Myocyte (in vitro differentiated cells): Measurements from ENCODE around the gene KLHL35. TPM values are rescaled to one million over a fixed set of nuclear protein-coding genes. Genes with fewer than 3 reads are reported as not detected.
"Not testable (repeated sequence)": the region's sequence is repeated elsewhere in the genome, so short reads cannot be mapped to it uniquely, and the experiment has no call there.

Experiments used
- DNase-seq: peaks from one replicate; pipeline ENCODE4 v3.0.0-alpha.2; 2012; ENCODE audit warnings: low read depth
- total RNA-seq: library from RNA; depleted of rRNA; stranded (reverse); fragments of >200 nt; gene quantifications from 2 replicates; pipeline ENCODE4 v1.2.3, GENCODE V29; 2014

KLHL35 gene
- total RNA-seq, 1 donor from 2014 or later: 2.6 TPM

GRCh38 chr11:75427181-75427580 is 5.8 kb downstream of the KLHL35 start:
- no peak for DNase-seq

GRCh38 chr11:75426720-75427086 is 6.3 kb downstream of the KLHL35 start:
- DNase-seq: no peak

GRCh38 chr11:75425422-75425821 is 7.6 kb downstream of the KLHL35 start:
- no peak for DNase-seq

- DNase-seq: peak; percentile 82
Measured at GRCh38 chr11:75424396-75424795, 8.6 kb downstream of the KLHL35 start.

GRCh38 chr11:75423721-75424120 is 9.3 kb downstream of the KLHL35 start:
- no peak for DNase-seq

- no peak for DNase-seq
Measured at GRCh38 chr11:75422248-75423231, 10.5 kb downstream of the KLHL35 start.

GRCh38 chr11:75421902-75422247 is 11.1 kb downstream of the KLHL35 start:
- DNase-seq: no peak

- no peak for DNase-seq
Measured at GRCh38 chr11:75421035-75421602, 11.9 kb downstream of the KLHL35 start.

- DNase-seq: no peak
Measured at GRCh38 chr11:75420224-75421034, 12.6 kb downstream of the KLHL35 start.

GRCh38 chr11:75413864-75414263 is 19.1 kb downstream of the KLHL35 start:
- DNase-seq: peak; percentile 95

GRCh38 chr11:75413146-75413545 is 19.9 kb downstream of the KLHL35 start:
- DNase-seq: not testable (repeated sequence)

GRCh38 chr11:75409971-75410370 is 23.0 kb downstream of the KLHL35 start:
- DNase-seq: not testable (repeated sequence)

GRCh38 chr11:75408957-75409219 is 24.1 kb downstream of the KLHL35 start:
- DNase-seq: no peak

GRCh38 chr11:75406338-75406777 is 26.6 kb downstream of the KLHL35 start:
- peak; percentile 31 for DNase-seq

GRCh38 chr11:75403983-75404658 is 28.9 kb downstream of the KLHL35 start:
- peak; percentile 33 for DNase-seq

GRCh38 chr11:75403037-75403436 is 30.0 kb downstream of the KLHL35 start:
- DNase-seq: no peak

GRCh38 chr11:75402002-75402773 is 30.8 kb downstream of the KLHL35 start:
- DNase-seq: peak; percentile 19

- DNase-seq: peak; percentile 19
Measured at GRCh38 chr11:75400146-75400865, 32.7 kb downstream of the KLHL35 start.

GRCh38 chr11:75399344-75400145 is 33.5 kb downstream of the KLHL35 start, which contains the start of gene RPS3:
TSS of gene RPS3 (plus strand) at chr11:75399518. CDS start at chr11:75399548, 30 bp downstream.
- peak; percentile 94 for DNase-seq
